ENCODE data around the gene SHB.

The SHB gene

DNA sequence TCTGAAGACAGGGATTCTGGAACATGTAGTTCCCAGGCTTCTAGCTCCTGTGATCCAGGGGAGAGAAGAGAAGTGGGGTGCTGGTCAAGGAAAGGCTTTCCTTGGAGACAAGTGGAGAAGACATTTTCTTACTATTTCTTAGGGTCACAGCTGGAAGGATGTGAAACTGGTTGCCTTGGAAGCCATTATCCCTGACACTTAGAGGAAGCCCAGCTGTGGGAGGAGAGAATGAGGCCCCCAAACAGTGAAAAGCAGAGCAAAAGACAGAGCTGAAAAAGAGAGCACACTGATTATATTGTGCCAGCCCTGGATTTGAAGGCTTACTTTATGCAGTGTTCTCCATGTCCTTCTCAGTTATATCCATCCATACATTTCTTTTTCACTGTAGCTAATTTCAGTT lies 17.5 kb upstream of the SHB start:
- DNase-seq: no peak

DNA sequence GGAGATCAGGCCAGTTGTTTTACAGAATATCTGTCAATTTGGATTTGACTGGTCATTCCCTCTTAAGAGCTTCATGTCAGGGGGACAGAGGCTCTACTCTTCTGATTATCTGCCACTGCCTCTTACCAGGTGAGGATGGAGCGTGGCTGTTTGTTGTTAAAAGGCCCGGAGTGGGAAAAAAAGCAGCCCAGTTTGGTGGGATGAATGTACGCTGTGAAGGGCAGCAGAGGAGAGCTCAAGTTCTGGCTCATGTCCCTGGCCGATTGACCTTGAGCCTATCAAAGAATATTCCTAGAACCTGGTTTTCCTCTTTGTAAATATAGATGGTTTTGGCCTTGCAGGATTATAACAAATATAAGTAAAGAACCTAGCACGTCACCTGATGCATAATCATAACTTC lies 16.3 kb upstream of the SHB start:
- no peak for DNase-seq

DNA sequence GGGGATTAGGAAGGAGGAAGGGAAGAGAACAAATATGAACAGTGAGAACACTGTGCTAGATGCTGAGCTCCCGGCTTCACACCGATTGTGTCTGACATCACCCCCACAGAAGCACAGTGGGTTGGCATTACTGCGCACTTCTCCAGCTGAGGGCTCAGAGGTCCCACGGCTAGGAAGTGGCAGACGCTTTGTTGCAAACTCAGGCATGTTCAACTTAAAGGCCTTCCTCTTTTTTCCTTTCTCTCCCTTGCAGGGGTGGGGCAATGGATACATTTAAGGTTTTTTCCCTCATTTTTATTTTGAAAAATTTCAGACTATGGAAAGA lies 15.5 kb upstream of the SHB start:
- DNase-seq: no peak

DNA sequence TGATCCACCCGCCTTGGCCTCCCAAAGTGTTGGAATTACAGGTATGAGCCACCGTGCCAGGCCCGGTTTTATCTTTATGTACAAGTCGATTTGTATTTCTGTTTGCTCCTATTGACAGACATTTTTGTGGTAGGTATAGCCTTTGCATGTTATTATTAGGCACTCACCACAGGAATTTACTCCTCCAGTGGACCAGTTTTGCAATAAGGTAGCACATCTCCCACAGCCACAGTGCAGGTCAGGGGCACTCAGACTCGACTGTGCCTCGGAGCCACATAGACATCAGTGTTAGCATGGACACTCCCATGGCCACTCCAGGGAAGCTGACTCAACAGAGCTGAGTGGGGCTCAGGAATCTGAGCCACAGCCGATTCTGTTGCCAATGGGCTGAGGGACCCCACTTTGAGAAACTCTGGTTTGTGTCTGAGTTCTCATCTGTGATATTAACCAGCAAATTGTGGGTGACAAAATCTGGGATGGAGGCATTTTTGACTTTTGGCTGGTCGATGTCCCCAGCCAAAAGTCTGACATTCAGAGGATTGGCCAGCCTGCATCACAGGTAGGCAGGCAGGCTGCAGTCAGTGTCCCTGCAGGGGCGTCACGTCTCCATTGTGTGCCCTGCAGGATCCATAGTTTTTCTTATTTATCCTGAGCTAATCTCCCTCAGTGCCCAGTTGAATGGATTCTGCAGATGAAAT lies 15.0 kb upstream of the SHB start:
- DNase-seq: no peak

DNA sequence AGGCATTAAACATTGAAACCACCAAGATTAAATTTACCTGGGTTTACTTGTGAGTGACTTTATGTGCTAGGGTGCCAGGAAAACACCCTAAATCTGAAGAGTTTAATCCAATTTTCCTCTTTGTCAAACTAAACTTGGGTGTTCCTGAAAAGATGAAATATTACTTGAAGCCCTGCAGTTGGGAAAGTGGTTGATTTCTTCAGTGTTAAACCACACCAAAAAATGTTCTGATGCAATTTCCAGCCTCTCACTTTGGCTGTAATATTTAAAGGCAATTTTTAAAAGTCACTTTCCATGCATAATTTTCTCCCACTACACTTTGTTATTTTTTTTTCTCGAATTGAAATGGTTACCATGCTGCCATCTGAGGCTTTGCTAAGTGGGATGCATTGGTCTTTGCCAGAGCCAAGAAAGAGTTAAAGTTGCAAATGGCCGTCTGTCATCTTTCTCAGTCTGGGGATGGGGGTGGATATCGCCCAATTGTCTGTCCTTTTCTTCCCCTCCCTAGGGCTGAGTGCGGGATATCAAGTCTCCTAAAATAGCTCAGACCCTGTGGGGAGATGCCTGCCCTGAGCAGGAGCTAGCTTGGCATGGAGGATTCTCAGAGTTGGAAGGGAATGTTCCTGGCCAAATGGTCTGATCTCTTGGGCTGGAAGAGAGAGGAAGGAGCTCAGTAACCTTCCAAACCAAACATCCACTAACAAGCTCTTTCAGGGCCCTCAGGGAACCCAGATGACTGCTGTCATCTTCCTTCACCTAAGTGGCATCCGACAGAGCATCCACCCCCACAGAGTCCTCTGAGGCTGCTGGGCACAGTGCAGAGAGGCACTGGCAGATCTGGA lies 13.6 kb upstream of the SHB start:
- DNase-seq: no peak

DNA sequence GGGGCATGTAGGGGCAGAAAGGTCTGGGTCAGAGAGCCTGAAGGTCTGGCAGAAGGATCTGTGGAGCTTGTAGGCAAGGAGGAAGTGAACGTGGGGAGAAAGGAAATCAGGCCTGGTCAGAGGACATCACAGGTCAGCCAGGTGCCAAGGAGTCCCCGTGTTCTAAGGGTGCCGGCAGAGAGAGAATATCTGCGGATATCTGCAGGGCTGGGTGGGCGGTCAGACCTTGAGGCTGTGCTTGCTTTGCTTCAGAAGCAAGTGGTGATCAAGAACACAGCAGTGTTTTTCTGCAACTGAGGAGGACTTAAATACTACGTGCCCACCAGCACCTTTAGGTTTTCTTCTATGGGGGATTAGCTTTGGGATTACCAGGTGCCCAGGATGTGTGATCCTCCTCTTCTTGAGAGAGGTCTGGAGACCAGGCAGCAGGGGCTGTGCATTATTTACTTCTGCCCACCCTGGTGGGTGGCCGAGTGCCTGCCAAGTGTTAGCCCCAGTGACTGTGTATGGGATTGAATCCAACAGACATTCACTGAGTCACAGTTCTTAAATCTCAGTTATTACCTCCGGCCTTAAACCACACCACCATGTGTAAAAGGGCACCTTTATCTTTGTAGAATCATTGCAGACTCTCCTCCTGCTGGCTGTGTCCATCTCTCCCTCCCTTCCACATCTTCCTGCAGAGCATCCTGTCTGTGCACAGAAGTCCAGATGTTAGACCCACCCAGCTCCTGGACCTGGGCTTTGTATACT lies 12.5 kb upstream of the SHB start:
- no peak for DNase-seq

DNA sequence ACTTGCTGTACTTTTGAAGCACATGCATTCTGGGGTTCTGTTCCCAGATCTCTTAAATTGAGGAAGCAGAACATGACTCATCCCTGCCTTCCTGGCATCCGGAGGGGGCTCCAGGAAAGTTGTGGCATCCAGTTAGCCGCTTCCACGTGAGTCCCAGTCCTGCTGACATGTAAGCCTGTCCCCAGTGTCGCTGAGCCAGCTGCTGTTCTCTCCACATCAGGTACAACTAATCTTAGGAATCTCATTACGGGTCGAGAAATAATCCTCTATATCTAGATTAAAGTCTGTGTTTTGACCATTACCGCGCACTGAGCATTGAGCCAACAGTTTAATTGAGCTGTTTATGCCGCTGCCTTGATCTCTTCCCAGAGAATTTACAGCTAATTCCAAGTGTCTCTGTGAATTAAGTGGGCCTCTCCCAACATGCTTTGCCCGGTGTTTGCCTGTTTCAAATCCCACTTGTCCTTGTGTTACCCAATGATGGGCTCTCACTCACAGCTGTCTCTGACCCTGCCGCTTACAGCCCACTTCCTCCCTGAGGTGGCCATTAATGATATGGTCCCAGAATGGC lies 10.5 kb upstream of the SHB start:
- no peak for DNase-seq

DNA sequence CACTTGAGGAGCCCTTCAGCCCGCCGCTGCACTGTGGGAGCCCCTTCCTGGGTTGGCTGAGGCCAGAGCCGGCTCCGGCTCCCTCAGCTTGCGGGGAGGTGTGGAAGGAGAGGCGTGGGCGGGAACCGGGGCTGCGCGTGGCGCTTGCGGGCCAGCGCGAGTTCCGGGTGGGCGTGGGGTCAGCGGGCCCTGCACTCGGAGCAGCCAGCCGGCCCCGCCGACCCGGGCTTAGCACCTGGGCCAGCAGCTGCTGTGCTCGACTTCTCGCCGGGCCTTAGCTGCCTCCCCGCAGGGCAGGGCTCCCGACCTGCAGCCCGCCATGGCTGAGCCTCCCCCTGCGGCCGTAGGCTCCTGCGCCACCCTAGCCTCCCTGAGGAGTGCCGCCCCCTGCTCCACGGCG lies 6.2 kb upstream of the SHB start:
- DNase-seq: no peak

DNA sequence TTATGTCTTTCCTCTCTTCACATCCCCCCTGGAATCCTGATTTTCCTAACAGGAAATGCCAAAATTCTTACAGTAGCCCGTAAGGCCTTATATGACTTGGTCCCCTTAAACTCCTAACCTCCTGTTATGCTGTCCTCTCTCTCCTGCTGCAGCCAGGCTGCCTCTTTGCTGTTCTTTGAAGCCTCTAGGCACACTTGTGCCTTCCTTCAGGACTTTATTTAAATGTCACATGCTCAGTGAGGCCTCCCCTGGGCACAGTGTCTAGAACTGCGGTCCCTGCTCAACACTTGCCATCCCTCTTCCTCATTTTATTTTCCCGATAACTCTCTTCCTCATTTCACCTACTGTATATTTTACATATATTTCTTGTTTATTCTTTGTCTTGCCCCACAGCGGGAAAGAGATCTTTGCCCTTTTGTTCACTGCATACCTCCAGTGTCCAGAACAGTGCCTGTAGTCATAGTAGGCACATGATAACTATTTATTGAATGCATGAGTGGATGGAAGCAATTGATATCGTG lies 5.5 kb upstream of the SHB start:
- DNase-seq: no peak

DNA sequence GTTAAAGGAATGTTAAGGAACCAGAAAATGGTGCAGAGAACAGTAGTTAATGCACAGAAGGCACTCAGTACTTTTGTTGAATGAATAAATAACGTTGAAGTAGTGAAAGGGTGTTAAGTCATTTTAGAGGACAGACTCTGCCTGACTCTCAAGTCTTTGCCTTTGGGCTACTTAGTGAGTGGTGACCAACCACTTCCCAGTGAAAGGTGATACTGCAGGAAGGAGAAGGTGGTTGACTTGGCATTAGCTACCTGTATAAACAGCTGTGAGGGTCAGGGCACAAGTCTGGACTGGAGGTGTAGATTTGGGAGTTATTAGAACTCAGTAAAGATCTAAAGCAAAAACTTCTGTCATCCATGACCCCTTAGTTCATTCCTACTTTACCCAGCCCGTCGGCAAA lies 4.9 kb upstream of the SHB start:
- no peak for DNase-seq

DNA sequence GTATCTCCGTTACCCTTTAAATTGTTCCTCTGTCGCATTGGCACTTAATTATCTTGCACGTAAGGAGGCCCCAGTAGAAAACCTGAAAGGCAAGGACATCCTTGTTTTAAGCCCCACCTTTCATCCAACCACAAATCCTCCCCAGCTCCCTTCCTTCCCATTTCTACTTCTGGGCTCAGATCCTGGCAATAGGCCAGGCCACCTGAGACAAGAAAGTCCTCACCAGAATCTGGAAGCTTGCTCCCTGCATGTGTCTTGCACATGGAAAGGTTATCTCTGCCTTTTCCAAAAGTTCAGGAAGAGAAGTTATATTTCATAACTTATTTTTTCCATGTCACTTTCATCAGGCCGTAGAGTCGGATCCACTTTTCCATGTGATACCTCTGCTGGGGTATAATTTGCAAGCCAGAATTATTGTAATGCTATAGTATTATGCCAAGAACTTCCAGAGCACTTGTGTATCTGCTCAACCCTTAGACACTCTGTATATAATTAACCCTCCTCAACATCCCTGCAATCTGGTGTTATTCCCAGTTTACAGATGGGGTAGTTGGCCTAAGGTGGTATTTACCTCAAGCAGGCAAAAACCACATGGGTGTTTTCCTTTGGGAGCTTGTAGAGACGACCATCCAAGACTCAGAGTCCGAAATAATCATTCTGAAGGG lies 2.6 kb upstream of the SHB start:
- no peak for DNase-seq

DNA sequence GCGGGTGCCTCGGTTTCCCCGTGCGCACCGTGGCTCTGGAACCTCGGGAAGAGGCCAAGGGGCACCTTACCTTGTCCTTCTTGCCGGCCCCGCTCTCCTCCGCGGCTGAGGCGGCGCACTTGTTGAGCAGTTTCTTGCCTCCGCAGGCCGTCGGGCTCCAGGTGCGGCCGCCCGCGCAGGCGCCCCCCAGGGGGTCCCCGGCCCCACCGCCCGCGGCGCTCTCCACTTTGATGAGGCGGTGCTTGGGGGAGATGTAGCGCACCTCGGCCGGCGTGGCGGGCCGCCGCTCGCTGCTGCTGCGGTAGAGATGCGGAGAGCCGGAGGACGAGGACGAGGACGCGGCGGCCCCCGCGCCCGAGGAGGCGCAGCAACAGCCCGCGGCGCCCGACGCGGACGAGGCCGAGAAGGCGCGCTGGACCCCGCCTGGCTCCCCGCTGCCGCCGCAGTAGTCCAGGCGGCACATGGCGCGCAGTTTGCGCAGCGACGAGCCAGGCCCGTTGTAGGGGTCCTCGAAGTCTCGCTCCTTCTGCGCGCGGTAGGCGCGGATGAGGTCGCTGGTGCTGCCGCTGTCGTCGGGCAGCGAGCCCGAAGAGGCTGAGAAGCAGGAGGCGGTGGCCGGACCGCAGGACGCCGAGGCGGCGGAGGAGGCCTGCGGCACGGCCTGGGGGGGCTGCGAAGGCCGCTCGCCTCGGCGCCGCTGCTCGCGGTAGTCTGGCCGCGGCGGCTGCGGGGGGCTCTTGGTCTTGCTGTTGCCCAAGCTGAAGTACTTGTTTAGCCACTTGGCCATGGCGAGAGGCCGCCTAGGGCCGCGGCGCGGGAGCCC lies 957 bp downstream of the SHB start:
- DNase-seq: no peak

DNA sequence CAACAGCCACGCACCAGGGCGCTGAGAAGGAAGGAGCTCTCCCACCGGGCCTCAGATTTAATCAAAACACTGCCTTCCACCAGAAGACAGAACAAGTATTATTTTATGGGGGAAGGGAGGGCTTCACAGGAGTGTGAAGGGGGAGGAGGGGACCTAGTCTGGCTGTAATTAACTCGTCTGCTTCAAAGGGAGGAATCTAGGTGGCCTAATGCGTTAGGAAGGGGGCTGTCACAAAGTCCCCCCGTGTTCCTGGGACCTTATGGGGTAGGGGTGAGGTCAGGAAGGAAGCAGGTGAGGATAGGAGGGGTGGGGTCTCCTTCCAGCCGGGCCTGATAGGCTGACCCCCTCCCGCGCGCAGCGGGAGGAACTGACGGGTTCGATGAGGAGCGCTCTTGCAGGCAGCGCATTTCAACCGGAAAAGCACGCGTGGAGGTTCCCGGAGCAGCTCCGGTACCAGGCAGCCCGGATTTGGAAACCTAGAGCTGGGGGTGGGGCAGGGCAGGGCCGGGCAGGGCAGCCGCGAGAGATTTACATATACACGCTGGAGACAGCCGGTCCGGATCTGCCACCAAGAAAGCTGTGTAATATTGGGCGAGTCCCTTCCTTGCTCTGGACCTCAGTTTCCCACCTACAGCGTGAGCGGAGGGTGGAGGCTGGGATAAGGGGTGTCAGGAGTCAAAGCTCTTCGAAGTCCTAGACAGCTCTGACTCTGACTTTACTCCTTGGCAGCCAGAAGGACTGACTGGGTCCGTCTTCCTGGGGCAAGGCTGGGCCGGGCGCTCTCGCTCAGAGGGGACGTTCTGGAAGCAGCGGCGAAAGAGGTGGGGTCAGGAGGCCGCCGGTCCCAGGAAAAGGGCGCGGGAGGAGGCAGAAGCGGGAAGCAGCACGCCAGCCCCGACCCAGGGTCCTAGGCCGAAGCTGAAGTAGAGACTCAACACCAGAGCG lies 1.8 kb downstream of the SHB start:
- no peak for DNase-seq

DNA sequence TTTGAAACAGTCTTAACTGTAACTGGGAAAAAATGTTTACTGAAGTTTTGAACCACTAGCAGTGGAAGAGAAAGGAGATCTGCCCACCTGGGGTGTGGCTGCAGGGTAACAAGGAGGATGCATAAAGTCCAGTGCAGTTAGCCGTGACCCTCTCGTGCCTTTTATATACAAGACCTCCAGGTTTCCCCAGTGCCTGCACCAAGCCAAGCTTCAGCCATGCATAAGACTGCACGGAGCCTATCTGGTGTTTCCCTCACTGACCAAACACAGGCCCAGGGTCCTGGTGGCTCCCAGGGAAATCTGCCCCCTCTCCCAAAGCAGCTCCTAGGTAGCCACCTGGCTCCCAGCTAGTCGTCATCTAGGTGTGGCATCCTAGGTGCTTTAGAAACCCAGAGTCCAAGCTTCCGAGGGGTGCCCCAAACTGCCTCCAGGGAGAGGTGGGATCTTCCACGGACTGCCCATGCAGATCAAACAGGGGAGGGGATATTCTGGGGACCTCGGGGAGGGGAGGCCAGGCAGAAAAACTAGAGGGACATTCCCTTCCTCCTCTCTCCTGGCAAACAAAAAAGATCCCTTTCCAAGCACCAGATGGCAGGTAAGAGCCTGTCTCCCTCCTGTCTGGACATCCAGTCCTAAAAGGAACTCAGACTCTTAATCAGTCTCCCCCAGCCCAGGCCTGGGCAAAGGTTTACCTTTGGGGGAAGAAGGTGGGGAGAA lies 2.7 kb downstream of the SHB start:
- no peak for DNase-seq

DNA sequence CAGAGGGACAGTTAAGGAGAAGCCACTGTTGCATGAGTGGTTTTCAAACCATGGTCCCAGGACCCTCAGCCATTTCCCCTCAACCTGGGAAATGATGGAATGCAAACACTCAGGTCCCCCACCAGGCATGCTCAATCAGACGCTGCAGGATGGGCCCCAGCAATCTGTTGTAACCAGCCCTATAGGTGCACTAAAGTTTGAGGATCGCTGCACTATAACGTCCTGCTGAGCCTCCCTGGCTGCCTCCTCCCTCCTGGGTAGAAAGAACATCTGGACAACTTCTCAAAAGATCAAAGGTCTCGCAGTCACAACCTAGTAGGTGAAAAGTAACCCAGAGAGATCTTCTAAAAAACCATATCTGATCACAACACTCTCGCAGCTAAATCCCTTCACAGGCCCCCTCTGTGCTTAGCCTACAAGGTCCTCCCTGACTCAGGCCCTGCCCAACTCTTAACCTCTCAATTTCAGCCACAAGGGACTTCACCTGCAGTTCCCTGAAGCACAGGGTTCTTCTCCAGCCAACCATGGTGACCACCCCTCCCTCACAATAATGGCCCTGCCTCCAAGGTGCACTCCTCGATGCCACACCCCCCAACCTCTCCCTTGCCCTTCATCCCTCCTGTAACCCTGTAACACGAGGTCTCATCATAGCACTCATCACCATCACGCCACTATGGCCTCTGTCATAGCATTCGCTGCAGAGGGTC lies 3.5 kb downstream of the SHB start:
- no peak for DNase-seq

DNA sequence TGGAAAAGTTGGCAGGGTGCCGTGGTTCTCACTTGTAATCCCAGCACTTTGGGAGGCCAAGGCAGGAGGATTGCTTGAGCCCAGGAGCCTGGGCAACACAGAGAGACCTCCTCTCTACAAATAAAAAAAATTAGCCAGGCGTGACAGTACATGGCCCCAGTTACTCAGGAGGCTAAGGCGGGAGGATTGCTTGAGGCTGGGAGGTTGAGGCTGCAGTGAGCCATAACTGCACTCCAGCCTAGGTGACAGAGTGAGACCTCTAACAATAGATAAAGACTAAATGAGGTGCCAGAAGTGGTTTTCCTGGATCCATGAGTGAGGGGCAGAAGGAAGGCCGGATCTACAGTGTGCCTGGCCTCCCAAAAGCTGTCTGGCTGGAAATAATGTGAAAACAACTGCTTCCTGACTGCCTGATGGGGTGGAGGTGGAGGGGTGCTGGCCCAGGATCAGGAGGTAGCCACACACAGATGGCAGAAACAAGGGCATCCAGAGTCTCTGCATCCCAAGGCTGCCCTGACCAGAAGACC lies 4.1 kb downstream of the SHB start:
- no peak for DNase-seq

DNA sequence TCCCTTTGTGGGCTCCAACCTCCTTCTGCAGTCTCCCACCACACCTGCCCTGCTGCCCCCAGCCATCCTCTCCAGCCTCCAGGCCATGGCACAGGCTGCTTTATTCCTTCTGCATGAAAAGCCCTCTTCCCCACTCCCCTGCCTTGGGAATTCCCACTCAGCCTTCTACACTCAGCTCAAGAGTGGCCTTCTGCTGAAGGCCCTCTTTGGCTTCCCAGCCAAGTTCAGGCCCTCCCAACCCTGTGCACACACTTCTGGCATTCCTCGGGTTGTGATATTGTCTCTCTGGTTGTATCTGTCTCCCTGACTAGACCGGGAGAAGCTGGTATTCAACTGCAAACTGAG lies 5.7 kb downstream of the SHB start:
- DNase-seq: no peak

DNA sequence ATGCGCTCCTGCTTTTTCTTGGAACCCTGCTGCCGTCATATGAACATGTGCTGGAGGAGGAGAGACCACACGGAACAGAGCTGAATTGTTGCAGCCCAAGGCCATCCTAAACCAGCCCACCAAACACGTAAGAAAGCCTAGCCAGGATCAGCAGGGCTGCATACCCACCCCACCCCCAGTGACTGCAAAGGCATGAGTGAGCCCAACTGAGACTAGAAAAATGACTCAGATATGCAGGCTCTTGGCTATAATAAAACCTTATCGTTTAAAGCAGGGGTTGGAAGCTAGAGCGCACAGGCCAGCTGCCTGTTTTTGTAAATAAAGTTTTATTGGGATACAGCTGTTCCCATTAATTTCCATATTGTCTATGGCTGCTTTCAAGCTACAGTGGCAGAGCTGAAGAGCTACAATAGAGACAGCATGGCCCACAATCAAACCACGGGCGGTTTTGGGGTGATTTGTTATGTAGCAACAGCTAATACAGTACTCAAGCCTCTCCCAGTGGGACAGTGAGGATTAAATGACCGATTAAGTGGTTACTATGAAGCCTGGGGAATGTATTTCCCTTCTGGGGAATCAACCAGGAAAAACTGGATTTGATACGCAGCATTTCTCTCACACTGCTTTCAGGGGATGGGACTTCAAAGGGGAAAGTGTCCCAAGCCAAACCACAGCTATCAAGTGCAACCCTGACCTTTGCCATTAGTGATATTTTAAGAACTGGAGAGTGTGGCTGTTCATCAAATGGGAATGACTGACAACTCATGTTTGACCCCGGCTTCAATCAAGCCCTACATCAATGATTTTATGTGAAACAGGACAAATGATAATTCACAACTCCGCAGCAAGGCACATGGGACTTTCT lies 6.3 kb downstream of the SHB start:
- DNase-seq: no peak

Data from 8988T (cell line).